GM23338 (cell line): Measurements from ENCODE around the gene RPS17. TPM values are rescaled to one million over a fixed set of nuclear protein-coding genes. Genes with fewer than 3 reads are reported as not detected.

Source experiments
- ATAC-seq: fragments of 200-7000 bp; cut with Tn5 transposase; 3 replicates; pipeline ENCODE4 v1.9.1; 2020
- DNase-seq: peaks from one replicate; pipeline ENCODE4 v3.0.0-alpha.2; 2015; ENCODE audit warnings: low spot score
- H2AFZ ChIP-seq: fragments of 200-600 bp; sonication (generic); 2 replicates; pipeline ENCODE4 v1.8.0; 2016; ENCODE audit warnings: antibody characterized with exemption, mild to moderate bottlenecking, moderate library complexity
- H3F3A ChIP-seq: fragments of 200-600 bp; sonication (generic); replicated peaks from 2 replicates; pipeline ENCODE4 v1.8.0; 2017; ENCODE audit warnings: antibody characterized with exemption, mixed run types, low read depth
- H3K27ac ChIP-seq: fragments of 200-600 bp; sonication (generic); 2 replicates; pipeline ENCODE4 v1.6.1; 2016; ENCODE audit warnings: low read depth
- H3K27me3 ChIP-seq: fragments of 200-600 bp; sonication (generic); 2 replicates; pipeline ENCODE4 v1.8.0; 2016; ENCODE audit warnings: mild to moderate bottlenecking, mixed run types, moderate library complexity; ENCODE audit not compliant: insufficient read depth
- H3K36me3 ChIP-seq: fragments of 200-600 bp; sonication (generic); 2 replicates; pipeline ENCODE4 v1.8.0; 2016; ENCODE audit warnings: mild to moderate bottlenecking; ENCODE audit not compliant: insufficient read depth
- H3K4me1 ChIP-seq: fragments of 200-600 bp; sonication (generic); 2 replicates; pipeline ENCODE4 v1.8.0; 2016; ENCODE audit warnings: mild to moderate bottlenecking, moderate library complexity; ENCODE audit not compliant: insufficient read depth
- H3K4me2 ChIP-seq: fragments of 200-600 bp; sonication (generic); 2 replicates; pipeline ENCODE4 v1.7.1; 2017; ENCODE audit warnings: mixed run types
- H3K4me3 ChIP-seq: fragments of 200-600 bp; sonication (generic); 2 replicates; pipeline ENCODE4 v1.6.1; 2016; ENCODE audit warnings: mixed run types
- H3K79me2 ChIP-seq: fragments of 200-600 bp; sonication (generic); replicated peaks from 2 replicates; pipeline ENCODE4 v1.8.0; 2017; ENCODE audit warnings: mild to moderate bottlenecking; ENCODE audit not compliant: insufficient read depth
- H3K9me2 ChIP-seq: fragments of 200-600 bp; sonication (generic); 2 replicates; pipeline ENCODE4 v1.8.0; 2017; ENCODE audit not compliant: insufficient read depth
- H4K20me1 ChIP-seq: fragments of 200-600 bp; sonication (generic); replicated peaks from 2 replicates; pipeline ENCODE4 v1.8.0; 2017; ENCODE audit warnings: mild to moderate bottlenecking; ENCODE audit not compliant: insufficient read depth
- H3K27ac Mint-ChIP-seq: 2 replicates; pipeline ENCODE4 v1.8.0; 2020; ENCODE audit warnings: inconsistent platforms, mild to moderate bottlenecking, moderate library complexity, mixed read lengths
- H3K27me3 Mint-ChIP-seq: 3 replicates; pipeline ENCODE4 v1.8.0; 2022; ENCODE audit warnings: low read depth, mild to moderate bottlenecking, moderate library complexity, mixed read lengths, inconsistent platforms; ENCODE audit not compliant: insufficient read depth, poor library complexity
- H3K36me3 Mint-ChIP-seq: 3 replicates; pipeline ENCODE4 v1.8.0; 2021; ENCODE audit warnings: low read depth, mild to moderate bottlenecking, inconsistent platforms, moderate library complexity, mixed read lengths
- H3K4me1 Mint-ChIP-seq: 3 replicates; pipeline ENCODE4 v1.8.0; 2020; ENCODE audit warnings: mild to moderate bottlenecking, inconsistent platforms, mixed read lengths
- H3K4me3 Mint-ChIP-seq: 3 replicates; pipeline ENCODE4 v1.8.0; 2021; ENCODE audit warnings: moderate library complexity, mild to moderate bottlenecking, inconsistent platforms, mixed read lengths
- H3K9me3 Mint-ChIP-seq: 3 replicates; pipeline ENCODE4 v1.8.0; 2020; ENCODE audit warnings: moderate library complexity, mild to moderate bottlenecking, inconsistent platforms, mixed read lengths
- CREB1 ChIP-seq: fragments of 250-450 bp; sonication (Bioruptor Pico); IDR thresholded peaks from 2 replicates; pipeline ENCODE4 v1.5.0; 2020; ENCODE audit warnings: low read depth, mild to moderate bottlenecking, moderate library complexity
- CTCF ChIP-seq, 2 experiments: fragments of 200-600 bp in 1 of 2; sonication (generic) in 1 of 2; conservative IDR thresholded peaks; 2 replicates each; pipeline versions ENCODE4 v1.5.1 to v1.6.1; 2016 to 2017; ENCODE audit warnings: antibody characterized with exemption in 2 of 2, low read depth in 2 of 2, mild to moderate bottlenecking in 2 of 2, moderate library complexity in 1 of 2
- ETS1 ChIP-seq: IDR thresholded peaks from 2 replicates; pipeline ENCODE4 v1.6.1; 2016; ENCODE audit warnings: antibody characterized with exemption
- EZH2 ChIP-seq: fragments of 200-600 bp; sonication (generic); IDR thresholded peaks from one replicate; pipeline ENCODE4 v1.8.0; 2017; ENCODE audit warnings: antibody characterized with exemption, mild to moderate bottlenecking, low read depth; ENCODE audit not compliant: unreplicated experiment
- EZH2phosphoT487 ChIP-seq: fragments of 200-600 bp; sonication (generic); IDR thresholded peaks from one replicate; pipeline ENCODE4 v1.8.1; 2018; ENCODE audit warnings: antibody characterized with exemption; ENCODE audit not compliant: unreplicated experiment
- JUNB ChIP-seq: IDR thresholded peaks from one replicate; pipeline ENCODE4 v1.6.1; 2016; ENCODE audit warnings: antibody characterized with exemption; ENCODE audit not compliant: unreplicated experiment
- NANOG ChIP-seq: IDR thresholded peaks from 2 replicates; pipeline ENCODE4 v1.6.1; 2016; ENCODE audit warnings: antibody characterized with exemption, borderline replicate concordance
- POLR2AphosphoS5 ChIP-seq: IDR thresholded peaks from 2 replicates; pipeline ENCODE4 v1.6.1; 2016; ENCODE audit warnings: antibody characterized with exemption, low read depth
- REST ChIP-seq: IDR thresholded peaks from one replicate; pipeline ENCODE4 v1.6.1; 2018; ENCODE audit warnings: antibody characterized with exemption; ENCODE audit not compliant: unreplicated experiment
- STAT1 ChIP-seq: IDR thresholded peaks from one replicate; pipeline ENCODE4 v1.6.1; 2016; ENCODE audit warnings: antibody characterized with exemption; ENCODE audit not compliant: unreplicated experiment
- ZNF331 ChIP-seq: fragments of 250-450 bp; sonication (Bioruptor Pico); IDR thresholded peaks from 2 replicates; pipeline ENCODE4 v1.5.0; 2020; ENCODE audit warnings: low read depth, mild to moderate bottlenecking, moderate library complexity
- polyA plus RNA-seq: library from polyadenylated mRNA; unstranded; fragments of >200 nt; fragmentation: Nextera tagmentation; extraction: Ambion mirVana; gene quantifications from 2 replicates; pipeline ENCODE4 v1.2.1, GENCODE V29; 2016
- total RNA-seq: library from RNA; depleted of rRNA; stranded (reverse); fragments of >200 nt; shearing (Covaris generic); gene quantifications from 2 replicates; pipeline ENCODE4 v1.2.3, GENCODE V29; 2014

Gene RPS17
- total and polyA plus RNA-seq, 2 experiments from 2014 or later: 1,741 to 1,928 TPM

- TF ChIP-seq EZH2phosphoT487: no peak
- no peak for TF ChIP-seq ZNF331 (CRISPR knock-in tag)
- TF ChIP-seq JUNB: no peak
- no peak for TF ChIP-seq NANOG
- TF ChIP-seq ETS1: no peak
- no peak for TF ChIP-seq STAT1
- no peak for TF ChIP-seq EZH2
- TF ChIP-seq POLR2AphosphoS5: no peak
- TF ChIP-seq REST: no peak
- TF ChIP-seq CTCF (conservative IDR thresholded peaks at IDR 0.05; ENCODE audit: low read depth in 2 of 2): no peak
Observed at GRCh38 chr15:82566690-82567089, 26.4 kb upstream of the RPS17 start (continued).

- Mint-ChIP-seq H3K27me3 (no peaks in the 10 kb centered on the region), H3K4me3 (no peak overlapping the region), H3K27ac (no peak overlapping the region), H3K36me3 (no peaks in the 10 kb centered on the region), H3K9me3 (no peaks in the 10 kb centered on the region), H3K4me1 (peaks cover 2% of the 10 kb centered on the region; the same call in 1 of the 3 replicates)
- DNase-seq (no peak), ATAC-seq (no peak)
- H3K27me3 ChIP-seq: no peaks in the 10 kb centered on the region
- no peaks in the 10 kb centered on the region for H3K9me2 ChIP-seq
- H3K4me2 ChIP-seq: no peak overlapping the region
- H3K4me1 ChIP-seq: no peaks in the 10 kb centered on the region
- H2AFZ ChIP-seq: no peak overlapping the region
- H3K4me3 ChIP-seq: no peak overlapping the region
- no peaks in the 10 kb centered on the region for H3F3A ChIP-seq
- no peaks in the 10 kb centered on the region for H3K79me2 ChIP-seq
- H3K27ac ChIP-seq: no peak overlapping the region
- H4K20me1 ChIP-seq: no peaks in the 10 kb centered on the region
- no peaks in the 10 kb centered on the region for H3K36me3 ChIP-seq
- no peak for TF ChIP-seq JUNB
- no peak for TF ChIP-seq CTCF (conservative IDR thresholded peaks at IDR 0.05; ENCODE audit: low read depth in 2 of 2)
- TF ChIP-seq ETS1: no peak
- no peak for TF ChIP-seq EZH2
- TF ChIP-seq REST: no peak
- no peak for TF ChIP-seq STAT1
- no peak for TF ChIP-seq ZNF331 (CRISPR knock-in tag)
- TF ChIP-seq CREB1 (CRISPR knock-in tag): no peak
Observed at GRCh38 chr15:82558502-82558901, 18.2 kb upstream of the RPS17 start.
